Coronary artery (tissue), 2 donors: Measurements from ENCODE around the gene KARS1.

Experiments
- DNase-seq: peaks from one replicate; pipeline ENCODE4 v3.0.0-alpha.2; 2017; ENCODE audit warnings: low spot score
- H3K27ac ChIP-seq, 2 donors: fragments of 200-600 bp; sonication (generic); one replicate each; pipeline ENCODE4 v1.5.1; 2016 to 2019
- H3K4me3 ChIP-seq: fragments of 200-600 bp; sonication (generic); 2 replicates; pipeline ENCODE4 v1.5.1; 2016; ENCODE audit warnings: mild to moderate bottlenecking, moderate library complexity
- TF ChIP-seq, protein P1 (sequence below): fragments of 200-600 bp; sonication (generic); IDR thresholded peaks from one replicate; pipeline ENCODE4 v1.5.1; 2019; ENCODE audit warnings: antibody characterized with exemption

The KARS1 gene

DNA sequence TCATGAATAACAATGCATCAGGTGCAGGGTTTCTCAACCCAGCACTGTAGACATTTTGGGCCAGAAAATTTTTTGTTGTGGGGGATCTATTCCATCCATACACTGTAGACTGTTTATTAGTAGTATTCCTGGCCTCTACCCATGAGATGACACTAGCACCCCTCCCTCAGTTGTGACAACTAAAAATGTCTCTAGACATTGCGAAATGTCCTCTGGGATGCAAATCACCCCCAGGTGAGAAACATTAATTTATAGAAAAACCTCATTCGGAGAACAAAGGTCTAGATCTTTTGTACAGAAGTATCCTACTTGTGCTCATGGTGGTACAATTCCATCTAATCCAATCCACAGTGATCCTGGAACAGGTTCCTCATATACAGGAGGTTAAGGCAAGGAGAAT, 28.7 kb downstream of the KARS1 start:
- Histone ChIP-seq H3K4me3 (no peak overlapping the region), H3K27ac (no peak overlapping the region)
- TF ChIP-seq, protein P1, sequence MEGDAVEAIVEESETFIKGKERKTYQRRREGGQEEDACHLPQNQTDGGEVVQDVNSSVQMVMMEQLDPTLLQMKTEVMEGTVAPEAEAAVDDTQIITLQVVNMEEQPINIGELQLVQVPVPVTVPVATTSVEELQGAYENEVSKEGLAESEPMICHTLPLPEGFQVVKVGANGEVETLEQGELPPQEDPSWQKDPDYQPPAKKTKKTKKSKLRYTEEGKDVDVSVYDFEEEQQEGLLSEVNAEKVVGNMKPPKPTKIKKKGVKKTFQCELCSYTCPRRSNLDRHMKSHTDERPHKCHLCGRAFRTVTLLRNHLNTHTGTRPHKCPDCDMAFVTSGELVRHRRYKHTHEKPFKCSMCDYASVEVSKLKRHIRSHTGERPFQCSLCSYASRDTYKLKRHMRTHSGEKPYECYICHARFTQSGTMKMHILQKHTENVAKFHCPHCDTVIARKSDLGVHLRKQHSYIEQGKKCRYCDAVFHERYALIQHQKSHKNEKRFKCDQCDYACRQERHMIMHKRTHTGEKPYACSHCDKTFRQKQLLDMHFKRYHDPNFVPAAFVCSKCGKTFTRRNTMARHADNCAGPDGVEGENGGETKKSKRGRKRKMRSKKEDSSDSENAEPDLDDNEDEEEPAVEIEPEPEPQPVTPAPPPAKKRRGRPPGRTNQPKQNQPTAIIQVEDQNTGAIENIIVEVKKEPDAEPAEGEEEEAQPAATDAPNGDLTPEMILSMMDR: no peak
- DNase-seq: no peak

DNA sequence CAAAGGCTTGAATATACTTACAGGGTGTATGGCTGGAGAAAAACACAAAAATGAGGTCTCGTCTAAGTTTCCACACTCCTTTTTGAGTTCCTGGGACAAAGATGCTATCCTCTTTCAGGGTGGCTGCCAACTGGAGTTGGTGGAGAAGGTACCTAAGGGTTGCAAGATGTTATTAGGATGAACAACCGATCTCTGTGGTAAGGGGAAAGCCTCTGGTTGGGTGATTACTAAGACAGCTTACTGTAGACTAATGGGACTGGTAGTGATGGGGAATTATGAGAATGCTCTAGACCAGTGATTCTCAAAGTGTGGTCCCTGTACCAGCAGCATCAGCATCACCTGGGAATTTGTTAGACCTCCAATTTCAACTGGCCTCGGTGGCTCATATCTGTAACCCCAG, 30.3 kb downstream of the KARS1 start:
- H3K27ac ChIP-seq: no peak overlapping the region
- no peak overlapping the region for H3K4me3 ChIP-seq
- no peak for DNase-seq
- TF ChIP-seq, protein P1: no peak

DNA sequence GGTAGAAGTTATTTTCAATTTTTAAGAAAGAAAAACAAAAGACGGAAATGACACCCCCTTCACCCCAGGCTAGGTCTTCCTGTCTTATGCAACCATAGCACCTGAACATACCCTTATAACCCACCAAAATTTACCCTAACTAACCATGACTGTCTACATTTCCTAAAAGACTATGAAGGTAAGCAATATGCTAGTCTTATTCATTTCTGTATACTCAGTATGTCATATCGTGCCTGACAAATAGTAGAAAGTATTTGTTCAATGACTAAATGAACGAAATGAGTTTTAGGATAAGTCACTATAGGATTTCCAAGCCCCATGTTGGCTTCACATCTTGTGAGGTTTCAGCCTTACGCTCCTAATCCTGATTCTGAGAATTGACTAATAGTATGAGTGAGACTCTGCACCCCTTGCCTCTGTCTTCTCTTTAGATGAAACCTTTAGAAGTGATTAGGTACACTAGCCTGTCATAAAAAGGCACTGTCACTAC, 30.9 kb downstream of the KARS1 start:
- H3K27ac ChIP-seq: no peak overlapping the region
- TF ChIP-seq, protein P1: no peak

DNA sequence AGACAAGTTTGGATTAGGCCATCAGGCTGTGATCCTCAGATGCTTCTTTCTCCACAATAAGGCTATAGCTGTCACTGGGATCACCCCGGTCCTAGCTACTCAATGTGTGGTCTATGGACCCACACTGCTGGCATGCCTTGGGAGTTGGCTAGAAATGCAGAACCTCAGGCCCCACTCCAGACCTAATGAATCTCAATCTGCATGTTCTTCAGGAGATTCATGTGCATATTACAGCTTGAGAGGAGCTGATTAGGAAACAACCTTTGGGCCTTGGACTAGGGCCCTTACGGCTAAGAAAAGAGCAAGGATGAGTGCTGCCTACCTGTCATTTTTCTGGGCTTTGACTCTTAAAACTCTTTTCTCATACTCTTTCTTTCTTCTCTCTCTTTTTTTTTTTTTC, 31.8 kb downstream of the KARS1 start:
- TF ChIP-seq, protein P1: no peak
- Histone ChIP-seq H3K27ac (no peak overlapping the region), H3K4me3 (no peak overlapping the region)
- DNase-seq: no peak

More for the DNA sequence above, 30.9 kb downstream of the KARS1 start:
- H3K4me3 ChIP-seq: no peak overlapping the region
- no peak for DNase-seq

DNA sequence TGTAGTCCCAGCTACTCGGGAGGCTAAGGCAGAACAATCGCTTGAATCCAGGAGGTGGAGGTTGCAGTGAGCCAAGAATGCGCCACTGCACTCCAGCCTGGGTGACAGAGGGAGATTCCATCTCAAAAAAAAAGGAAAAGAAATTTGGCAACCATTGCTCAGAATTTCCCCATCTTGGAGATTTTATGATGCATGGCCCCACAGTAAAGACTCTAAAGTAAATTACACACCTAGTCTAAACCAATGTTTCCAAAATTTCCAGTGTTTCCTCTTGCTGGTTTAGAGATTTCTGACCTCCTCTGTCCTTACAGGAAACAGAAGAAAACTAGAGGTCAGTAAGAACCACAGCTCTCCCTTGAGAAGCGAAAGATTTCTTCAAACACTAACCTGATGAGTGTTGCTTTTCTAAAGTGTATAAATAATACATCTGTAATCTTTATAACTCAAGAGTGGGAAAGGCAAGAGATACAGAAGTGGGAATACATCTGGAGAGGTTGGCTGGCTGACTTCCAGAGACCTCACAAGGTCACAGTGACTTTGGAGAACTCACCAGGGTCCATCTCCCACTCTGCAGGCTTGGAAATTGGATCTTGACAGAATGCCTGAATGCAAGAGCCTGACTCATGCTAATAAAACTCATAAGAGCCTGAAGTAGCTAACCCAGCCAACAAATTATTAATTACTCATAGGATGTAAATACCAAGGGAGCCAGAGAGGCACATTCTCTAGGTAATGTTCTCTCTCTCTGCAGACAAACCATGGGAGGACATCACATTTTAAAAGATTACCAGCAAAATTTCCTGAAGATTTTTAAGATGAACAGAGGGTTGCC, 33.2 kb downstream of the KARS1 start:
- no peak overlapping the region for H3K27ac ChIP-seq
- TF ChIP-seq, protein P1: no peak
- no peak for DNase-seq
- H3K4me3 ChIP-seq: no peak overlapping the region

DNA sequence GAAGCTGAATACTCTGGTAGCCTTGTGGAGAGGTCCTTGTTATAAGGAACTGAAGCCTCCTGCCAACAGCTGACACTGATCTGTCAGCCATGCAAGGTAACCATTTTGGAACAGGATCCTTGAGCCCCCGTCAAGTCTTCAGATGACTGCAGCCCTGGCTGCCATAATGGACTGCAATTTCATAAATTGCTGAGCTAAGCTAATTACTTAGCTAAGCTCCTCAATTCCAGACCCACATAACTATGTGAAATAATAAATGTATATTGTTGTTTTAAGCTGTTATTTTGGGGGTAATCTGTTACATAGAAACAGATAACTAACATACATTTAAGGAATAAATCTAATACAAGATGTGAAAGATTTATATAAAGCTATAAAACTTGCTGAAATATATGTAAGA, 41.0 kb downstream of the KARS1 start:
- TF ChIP-seq, protein P1: no peak
- Histone ChIP-seq H3K4me3 (no peak overlapping the region), H3K27ac (no peak overlapping the region)
- DNase-seq: no peak

DNA sequence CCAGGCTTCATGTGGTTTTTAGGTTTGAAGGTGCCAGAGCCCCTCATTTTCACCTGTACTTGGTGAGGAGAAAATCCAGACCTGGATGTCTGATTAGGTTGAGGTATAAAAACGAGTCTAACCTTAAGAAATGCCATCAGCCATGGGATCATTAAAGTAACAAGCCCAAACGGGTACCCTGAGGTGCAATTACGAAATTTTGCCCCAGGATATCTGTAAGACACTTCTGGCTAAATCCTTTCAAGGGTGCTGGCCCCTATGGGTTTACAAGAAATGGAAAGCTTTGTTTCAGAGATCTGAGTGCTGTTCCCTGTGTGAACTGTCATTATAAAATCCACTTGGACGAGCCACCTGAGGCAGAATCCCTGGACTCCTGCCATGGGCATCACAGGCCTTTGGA, 44.2 kb downstream of the KARS1 start:
- TF ChIP-seq, protein P1: no peak
- Histone ChIP-seq H3K27ac (no peak overlapping the region), H3K4me3 (no peak overlapping the region)
- no peak for DNase-seq
